Measurements from ENCODE around the gene NAA35. TPM values are rescaled to one million over a fixed set of nuclear protein-coding genes. Genes with fewer than 3 reads are reported as not detected.
"Not testable (repeated sequence)": the region's sequence is repeated elsewhere in the genome, so short reads cannot be mapped to it uniquely, and the experiment has no call there.

NAA35 gene
- polyA plus RNA-seq, 6 donors from 2014 or later: 7.4 to 12.6 (median 9.7) TPM

- Mint-ChIP-seq H3K27me3 (peaks cover 15 to 28% (median 18%) of the 10 kb centered on the region in 3 donors), H3K27ac (no peak overlapping the region), H3K36me3 (no peaks in the 10 kb centered on the region), H3K4me3 (no peak overlapping the region), H3K9me3 (no peaks in the 10 kb centered on the region), H3K4me1 (no peaks in the 10 kb centered on the region)
- ATAC-seq (ENCODE audit: low read depth in 2 of 2) (no peak), DNase-seq (no peak)
Observed at GRCh38 chr9:85927076-85927475, 13.9 kb upstream of the NAA35 start.

GRCh38 chr9:85931495-85931894 lies 9.5 kb upstream of the NAA35 start:
- no peak for ATAC-seq (ENCODE audit: low read depth in 2 of 2)
- Mint-ChIP-seq H3K36me3 (peaks cover 0 to 6% of the 10 kb centered on the region in 2 donors), H3K9me3 (peaks cover 0 to 1% (median 0%) of the 10 kb centered on the region in 7 donors), H3K27ac (no peak overlapping the region), H3K27me3 (peaks cover 30 to 46% (median 40%) of the 10 kb centered on the region in 3 donors), H3K4me1 (no peaks in the 10 kb centered on the region), H3K4me3 (no peak overlapping the region)
- DNase-seq: no peak

DNA sequence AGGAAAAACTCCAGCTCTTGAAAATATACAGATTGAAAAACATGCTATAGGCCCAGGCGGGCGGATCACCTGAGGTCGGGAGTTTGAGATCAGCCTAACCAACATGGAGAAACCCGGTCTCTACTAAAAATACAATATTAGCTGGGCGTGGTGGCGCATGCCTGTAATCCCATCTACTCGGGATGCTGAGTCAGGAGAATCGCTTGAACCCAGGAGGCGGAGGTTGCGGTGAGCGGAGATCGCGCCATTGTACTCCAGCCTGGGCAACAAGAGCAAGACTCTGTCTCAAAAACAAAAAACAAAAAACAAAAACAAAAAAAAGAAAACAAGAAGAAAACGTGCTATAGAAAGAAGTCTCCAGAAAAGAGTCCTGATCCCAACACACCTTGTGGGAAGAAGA lies 5.0 kb upstream of the NAA35 start:
- not testable (repeated sequence) for H3K36me3 Mint-ChIP-seq; DNase-seq; H3K4me3 Mint-ChIP-seq; ATAC-seq (ENCODE audit: low read depth in 2 of 2); H3K4me1 Mint-ChIP-seq; H3K9me3 Mint-ChIP-seq
- Mint-ChIP-seq H3K27me3 (peaks cover 23 to 29% (median 25%) of the 10 kb centered on the region in 3 donors), H3K27ac (peak overlapping the region in 3 of 6 donors; percentile 27 to 93 (median 65))

GRCh38 chr9:85940275-85940831 lies 593 bp upstream of the NAA35 start:
- DNase-seq: no peak
- no peak for ATAC-seq (ENCODE audit: low read depth in 2 of 2)
- peak overlapping the region; percentile 79 to 96 (median 92) for H3K27ac Mint-ChIP-seq
- no peaks in the 10 kb centered on the region for H3K9me3 Mint-ChIP-seq
- peak overlapping the region in 6 of 8 donors; percentile 79 to 93 (median 90) for H3K4me3 Mint-ChIP-seq
- H3K4me1 Mint-ChIP-seq: peaks cover 13 to 24% (median 16%) of the 10 kb centered on the region in 3 donors
- H3K36me3 Mint-ChIP-seq: peaks cover 0 to 14% of the 10 kb centered on the region in 2 donors
- H3K27me3 Mint-ChIP-seq: peaks cover 10 to 23% (median 10%) of the 10 kb centered on the region in 3 donors

GRCh38 chr9:85941622-85941940 lies 635 bp downstream of the NAA35 start:
- peak overlapping the region in 6 of 8 donors; percentile 85 to 93 (median 90) for H3K4me3 Mint-ChIP-seq
- no peak for ATAC-seq (ENCODE audit: low read depth in 2 of 2)
- peaks cover 2 to 15% of the 10 kb centered on the region in 2 donors for H3K36me3 Mint-ChIP-seq
- no peaks in the 10 kb centered on the region for H3K9me3 Mint-ChIP-seq
- peaks cover 0 to 14% (median 0%) of the 10 kb centered on the region in 3 donors for H3K27me3 Mint-ChIP-seq
- peaks cover 13 to 29% (median 17%) of the 10 kb centered on the region in 3 donors for H3K4me1 Mint-ChIP-seq
- DNase-seq: no peak
- peak overlapping the region in 5 of 6 donors; percentile 56 to 93 (median 91) for H3K27ac Mint-ChIP-seq

GRCh38 chr9:85941966-85942912 lies 1.3 kb downstream of the NAA35 start:
- H3K9me3 Mint-ChIP-seq: no peaks in the 10 kb centered on the region
- H3K4me3 Mint-ChIP-seq: peak overlapping the region in 6 of 8 donors; percentile 85 to 93 (median 90)
- H3K36me3 Mint-ChIP-seq: peaks cover 8 to 21% of the 10 kb centered on the region in 2 donors
- H3K4me1 Mint-ChIP-seq: peaks cover 13 to 29% (median 21%) of the 10 kb centered on the region in 3 donors
- DNase-seq (no peak), ATAC-seq (ENCODE audit: low read depth in 2 of 2) (no peak)
- peak overlapping the region; percentile 44 to 93 (median 84) for H3K27ac Mint-ChIP-seq
- H3K27me3 Mint-ChIP-seq: peaks cover 0 to 9% (median 0%) of the 10 kb centered on the region in 3 donors

DNA sequence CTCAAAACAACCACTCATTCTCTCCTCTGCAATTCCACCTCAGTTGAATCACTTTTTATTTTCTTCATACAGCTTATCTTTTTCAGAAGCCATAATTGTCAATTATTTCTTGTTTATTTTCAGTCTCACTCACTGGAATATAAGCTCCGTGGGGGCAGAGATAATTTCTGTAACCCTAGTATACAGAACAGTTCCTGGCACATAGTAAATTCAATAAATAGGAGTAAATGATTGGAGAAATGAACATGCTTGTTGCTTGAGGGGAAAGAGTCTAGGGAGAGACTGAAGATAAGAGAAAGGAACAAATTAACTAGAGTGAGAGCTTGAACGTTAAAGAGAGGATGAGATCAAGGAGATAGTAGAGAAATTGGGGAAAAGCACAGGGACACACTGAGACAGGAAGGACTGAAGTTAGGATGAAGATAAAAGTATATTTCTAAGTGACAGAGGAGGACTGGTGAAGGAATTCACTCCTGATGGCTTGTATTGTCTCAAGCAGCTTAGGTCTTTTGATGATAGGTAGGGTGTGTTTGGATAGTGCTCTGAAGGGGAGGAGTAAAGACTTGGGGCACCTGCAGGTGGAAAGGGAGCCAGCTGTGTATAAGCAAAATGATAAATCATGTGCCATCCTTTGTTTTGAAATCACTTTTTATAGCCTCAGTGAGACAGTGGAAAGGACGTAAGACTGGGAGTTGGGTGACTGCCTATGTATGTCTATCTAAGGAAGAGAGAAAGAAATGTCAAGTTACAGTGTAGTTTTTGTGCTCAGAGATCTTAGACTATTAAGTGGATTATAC lies 2.2 kb downstream of the NAA35 start:
- ATAC-seq (ENCODE audit: low read depth in 2 of 2) (no peak), DNase-seq (no peak)
- H3K4me3 Mint-ChIP-seq: no peak overlapping the region
- H3K9me3 Mint-ChIP-seq: no peaks in the 10 kb centered on the region
- peaks cover 16 to 29% (median 21%) of the 10 kb centered on the region in 3 donors for H3K4me1 Mint-ChIP-seq
- H3K27ac Mint-ChIP-seq: no peak overlapping the region
- H3K27me3 Mint-ChIP-seq: peaks cover 0 to 6% (median 0%) of the 10 kb centered on the region in 3 donors
- peaks cover 8 to 25% of the 10 kb centered on the region in 2 donors for H3K36me3 Mint-ChIP-seq

DNA sequence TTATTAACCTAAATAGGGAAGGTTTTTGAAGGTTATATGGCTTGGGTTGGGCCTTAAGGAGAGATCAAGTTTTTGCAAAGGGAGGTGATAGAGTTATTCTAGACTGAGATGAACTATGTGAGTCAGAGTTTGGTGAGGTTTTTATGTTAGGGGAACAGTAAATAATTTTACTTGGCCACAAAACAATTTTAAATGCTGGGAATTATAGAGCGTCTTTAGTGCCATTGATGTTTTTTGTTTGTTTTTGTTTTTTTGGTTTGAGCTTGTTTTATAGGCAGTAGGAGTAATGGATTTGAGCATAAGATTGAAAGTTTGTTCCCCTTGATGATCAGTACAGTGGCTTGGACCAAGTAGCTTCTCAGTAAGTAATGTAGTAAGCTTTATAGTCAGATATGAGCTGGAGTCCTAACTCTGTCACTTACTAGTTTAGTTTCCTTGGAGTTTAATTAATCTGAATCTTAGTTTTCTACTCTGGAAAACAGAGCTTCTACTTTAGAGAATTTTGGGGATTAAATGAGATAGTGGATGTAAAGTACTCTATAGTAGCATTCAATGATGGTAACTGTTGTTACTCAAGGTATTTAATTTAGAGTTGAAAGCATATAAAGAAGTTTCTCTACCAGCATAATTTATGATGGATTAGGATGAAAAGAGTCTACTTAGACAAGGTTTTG lies 2.9 kb downstream of the NAA35 start:
- H3K4me1 Mint-ChIP-seq: peaks cover 21 to 32% (median 25%) of the 10 kb centered on the region in 3 donors
- peaks cover 0 to 4% (median 0%) of the 10 kb centered on the region in 3 donors for H3K27me3 Mint-ChIP-seq
- H3K9me3 Mint-ChIP-seq: no peaks in the 10 kb centered on the region
- ATAC-seq (ENCODE audit: low read depth in 2 of 2): no peak
- no peak overlapping the region for H3K4me3 Mint-ChIP-seq
- no peak for DNase-seq
- H3K36me3 Mint-ChIP-seq: peaks cover 8 to 28% of the 10 kb centered on the region in 2 donors
- H3K27ac Mint-ChIP-seq: peak overlapping the region in 1 of 6 donors; percentile 1

- Mint-ChIP-seq H3K27me3 (peaks cover 0 to 4% (median 0%) of the 10 kb centered on the region in 3 donors), H3K36me3 (peaks cover 14 to 33% of the 10 kb centered on the region in 2 donors), H3K27ac (peak overlapping the region in 1 of 6 donors; percentile 16), H3K9me3 (no peaks in the 10 kb centered on the region), H3K4me3 (no peak overlapping the region), H3K4me1 (peaks cover 21 to 39% (median 29%) of the 10 kb centered on the region in 3 donors)
- ATAC-seq (ENCODE audit: low read depth in 2 of 2) (no peak), DNase-seq (no peak)
Observed at GRCh38 chr9:85944672-85945071, 3.7 kb downstream of the NAA35 start.

DNA sequence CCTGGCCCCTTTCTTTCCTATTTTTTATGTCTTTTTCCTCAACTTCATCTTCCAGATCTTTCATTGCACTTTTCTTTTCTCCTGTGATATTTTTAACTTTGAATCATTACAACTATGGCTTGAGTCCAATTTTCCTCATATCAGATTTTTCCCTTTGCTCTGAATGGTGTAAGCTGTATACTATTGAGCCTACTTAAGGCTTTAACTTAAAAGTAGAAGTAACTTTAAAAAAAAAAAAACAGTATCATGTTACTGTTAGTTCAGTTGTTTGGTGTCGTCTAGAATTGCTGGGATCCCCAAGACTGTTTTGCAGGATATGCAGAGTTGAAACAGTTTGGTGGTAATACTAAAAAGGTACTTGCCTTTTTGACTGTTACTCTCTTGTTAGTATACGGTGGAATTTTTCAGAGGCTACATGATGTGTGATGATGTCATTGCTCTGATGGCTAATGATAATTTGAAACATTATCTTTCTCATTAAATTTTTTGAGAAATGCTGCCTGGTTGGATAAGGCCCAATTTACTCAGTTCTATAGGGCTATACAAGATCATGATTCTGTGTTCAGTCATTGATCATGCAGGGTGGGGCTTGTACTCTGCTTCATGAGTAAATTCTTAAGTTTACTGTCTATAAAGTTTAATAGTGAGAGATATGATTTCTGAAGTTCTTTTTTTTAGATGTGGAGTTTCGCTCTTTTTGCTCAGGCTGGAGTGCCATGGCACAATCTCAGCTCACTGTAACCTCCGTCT lies 8.8 kb downstream of the NAA35 start:
- Mint-ChIP-seq H3K36me3 (peaks cover 17 to 39% of the 10 kb centered on the region in 2 donors), H3K27ac (peak overlapping the region in 1 of 6 donors; percentile 47), H3K4me1 (peaks cover 13 to 21% (median 17%) of the 10 kb centered on the region in 3 donors), H3K4me3 (no peak overlapping the region), H3K9me3 (no peaks in the 10 kb centered on the region), H3K27me3 (no peaks in the 10 kb centered on the region)
- no peak for ATAC-seq (ENCODE audit: low read depth in 2 of 2)
- DNase-seq: no peak

DNA sequence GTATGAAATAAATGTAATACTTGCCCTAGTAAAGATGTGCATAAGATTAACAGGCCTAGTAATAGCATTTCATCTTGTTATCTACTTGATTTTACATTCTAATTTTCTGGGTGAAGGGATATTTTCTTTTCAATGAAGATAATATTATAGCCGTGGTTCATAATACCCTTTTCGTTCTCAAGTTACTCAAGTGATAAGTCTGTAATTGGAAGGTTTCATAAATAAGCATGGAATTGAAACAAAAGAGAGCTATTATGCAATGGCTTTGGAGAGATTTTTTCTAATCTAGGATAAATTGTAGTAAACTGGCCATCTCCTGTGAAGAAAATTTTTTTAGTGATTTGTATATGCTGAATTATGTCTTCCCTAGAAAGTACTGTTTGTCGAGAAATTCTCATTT lies 19.0 kb downstream of the NAA35 start:
- Mint-ChIP-seq H3K36me3 (peaks cover 29 to 33% of the 10 kb centered on the region in 2 donors), H3K4me1 (peaks cover 0 to 13% (median 7%) of the 10 kb centered on the region in 3 donors), H3K9me3 (peaks cover 0 to 1% (median 0%) of the 10 kb centered on the region in 7 donors), H3K27ac (no peak overlapping the region), H3K27me3 (no peaks in the 10 kb centered on the region), H3K4me3 (no peak overlapping the region)
- ATAC-seq (ENCODE audit: low read depth in 2 of 2) (no peak), DNase-seq (no peak)

- peaks cover 0 to 1% (median 0%) of the 10 kb centered on the region in 7 donors for H3K9me3 Mint-ChIP-seq
- H3K4me3 Mint-ChIP-seq: no peak overlapping the region
- no peak for DNase-seq
- H3K36me3 Mint-ChIP-seq: peaks cover 31 to 40% of the 10 kb centered on the region in 2 donors
- peaks cover 0 to 13% (median 7%) of the 10 kb centered on the region in 3 donors for H3K4me1 Mint-ChIP-seq
- H3K27me3 Mint-ChIP-seq: no peaks in the 10 kb centered on the region
- H3K27ac Mint-ChIP-seq: peak overlapping the region in 2 of 6 donors; percentile 4 to 12
- no peak for ATAC-seq (ENCODE audit: low read depth in 2 of 2)
Observed at GRCh38 chr9:85960688-85961093, 19.7 kb downstream of the NAA35 start.
